ENCODE measurements around the gene TMEM81.

- no peak for TF ChIP-seq CTCF (IDR thresholded peaks at IDR 0.05)
- no peak for TF ChIP-seq EZH2 (IDR thresholded peaks at IDR 0.05)
Observed at GRCh38 chr1:205045146-205045545, 39.1 kb downstream of the TMEM81 start.

All from neural progenitor cell (in vitro differentiated cells).